Activated CD4-positive, CD25-positive, alpha-beta regulatory T cell treated with anti-CD3 and anti-CD28 coated beads, Interleukin-2, amount 50 U/mL, for 24 hours (primary cell): ENCODE results near the gene ASB14.
A peak's percentile ranks its signal among the peaks of the same experiment; 100 is the strongest.
"Not testable (repeated sequence)": the region's sequence is repeated elsewhere in the genome, so short reads cannot be mapped to it uniquely, and the experiment has no call there.

Source experiments
- ATAC-seq, 2 donors: fragments of 150-1000 bp; cut with Tn5 transposase; one replicate each; pipeline ENCODE4 v1.10.0; 2021; ENCODE audit warnings: mild to moderate bottlenecking in 1 of 2, moderate library complexity in 1 of 2

ASB14 gene

DNA sequence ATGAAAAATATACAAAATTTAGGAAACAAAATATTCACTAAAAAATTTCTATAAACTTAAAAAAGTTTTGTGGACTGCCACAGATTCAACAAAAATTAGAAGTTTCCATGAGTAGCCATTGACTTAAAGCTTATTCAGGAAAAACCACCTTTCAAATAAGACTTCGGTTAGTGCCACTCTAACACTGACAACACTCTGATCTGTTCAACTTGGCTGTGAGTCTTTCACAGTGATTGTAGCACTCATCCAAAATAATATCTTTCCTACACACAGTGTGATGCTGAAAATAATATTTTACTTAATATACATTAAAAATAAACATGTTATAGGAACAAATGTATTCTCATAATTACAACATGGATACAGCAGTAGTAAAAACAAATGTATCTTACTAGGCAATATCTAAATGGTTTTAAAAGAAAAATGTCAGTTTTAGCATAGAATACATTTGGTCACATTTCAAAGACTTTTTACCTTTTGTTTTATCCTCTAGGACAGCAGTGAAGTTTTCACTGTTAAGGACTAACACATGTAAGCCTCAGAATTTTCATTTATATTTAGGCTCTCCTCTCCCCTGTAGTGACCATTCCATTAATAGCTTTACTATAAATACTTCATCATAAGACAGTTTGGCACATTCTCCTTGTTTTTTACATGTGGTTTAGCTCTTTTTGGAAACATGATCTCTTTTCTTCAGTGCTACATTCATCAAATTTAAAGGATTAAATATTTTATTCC lies at the start of gene ASB14:
Gene ASB14 (minus strand): TSS at position 527 of the 738 bp plus-strand sequence. CDS start 652 bp downstream, outside the sequence.
- ATAC-seq: no peak

- ATAC-seq: not testable (repeated sequence)
Observed at GRCh38 chr3:57339071-57339642, 46.7 kb upstream of the ASB14 start.

DNA sequence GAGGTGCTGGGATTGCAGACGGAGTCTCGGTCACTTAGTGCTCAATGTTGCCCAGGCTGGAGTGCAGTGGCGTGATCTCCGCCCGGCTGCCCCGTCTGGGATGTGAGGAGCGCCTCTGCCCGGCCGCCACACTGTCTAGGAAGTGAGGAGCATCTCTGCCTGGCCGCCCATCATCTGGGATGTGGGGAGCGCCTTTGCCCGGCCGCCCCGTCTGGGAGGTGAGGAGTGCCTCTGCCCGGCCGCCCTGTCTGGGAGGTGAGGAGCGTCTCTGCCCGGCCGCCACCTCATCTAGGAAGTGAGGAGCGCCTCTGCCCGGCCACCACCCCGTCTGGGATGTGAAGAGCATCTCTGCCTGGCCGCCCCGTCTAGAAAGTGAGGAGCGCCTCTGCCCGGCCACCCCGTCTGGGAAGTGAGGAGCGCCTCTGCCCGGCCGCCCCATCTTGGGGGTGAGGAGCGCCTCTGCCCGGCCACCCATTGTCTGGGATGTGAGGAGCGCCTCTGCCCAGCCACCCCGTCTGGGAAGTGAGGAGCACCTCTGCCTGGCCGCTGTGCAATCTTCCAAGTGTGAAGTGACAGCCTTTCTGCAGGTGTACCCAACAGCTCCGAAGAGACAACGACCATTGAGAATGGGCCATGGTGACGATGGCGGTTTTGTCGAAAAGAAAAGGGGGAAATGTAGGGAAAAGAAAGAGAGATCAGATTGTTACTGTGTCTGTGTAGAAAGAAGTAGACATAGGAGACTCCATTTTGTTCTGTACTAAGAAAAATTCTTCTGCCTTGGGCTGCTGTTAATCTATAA lies 46.0 kb upstream of the ASB14 start:
- ATAC-seq: not testable (repeated sequence)

GRCh38 chr3:57335283-57335938 lies 42.9 kb upstream of the ASB14 start:
- ATAC-seq: no peak

GRCh38 chr3:57331078-57331610 lies 38.7 kb upstream of the ASB14 start:
- no peak for ATAC-seq

GRCh38 chr3:57326498-57326897 lies 34.0 kb upstream of the ASB14 start:
- ATAC-seq: not testable (repeated sequence)

- ATAC-seq: no peak
Observed at GRCh38 chr3:57314204-57314603, 21.7 kb upstream of the ASB14 start.

DNA sequence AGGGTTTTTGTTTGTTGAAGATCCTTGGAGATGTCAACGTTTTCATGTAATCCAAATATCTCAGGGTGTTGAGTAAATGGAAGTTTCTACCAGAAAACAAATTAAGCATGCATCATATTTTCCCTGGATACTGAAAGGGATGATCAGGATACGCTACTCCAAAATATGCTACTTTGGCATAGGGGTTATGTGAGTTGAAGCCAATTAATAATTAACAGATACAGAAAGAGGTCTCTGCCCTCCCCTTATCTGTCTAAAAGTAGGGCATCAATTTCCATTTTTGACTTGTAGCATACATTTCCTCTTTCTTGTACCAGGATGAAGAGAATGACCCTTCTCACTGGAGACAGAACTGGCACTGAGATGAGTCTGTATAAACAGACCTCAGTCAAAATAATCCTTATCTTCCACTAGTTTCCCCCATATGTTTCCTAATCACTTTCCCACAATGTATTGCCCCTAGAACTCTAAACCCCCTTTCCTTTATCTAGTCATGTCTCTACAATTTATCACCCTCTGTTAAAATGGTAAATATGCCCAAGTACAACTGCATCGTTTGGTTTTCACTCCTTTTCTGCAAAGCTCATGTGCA lies 17.4 kb upstream of the ASB14 start:
- ATAC-seq: no peak

DNA sequence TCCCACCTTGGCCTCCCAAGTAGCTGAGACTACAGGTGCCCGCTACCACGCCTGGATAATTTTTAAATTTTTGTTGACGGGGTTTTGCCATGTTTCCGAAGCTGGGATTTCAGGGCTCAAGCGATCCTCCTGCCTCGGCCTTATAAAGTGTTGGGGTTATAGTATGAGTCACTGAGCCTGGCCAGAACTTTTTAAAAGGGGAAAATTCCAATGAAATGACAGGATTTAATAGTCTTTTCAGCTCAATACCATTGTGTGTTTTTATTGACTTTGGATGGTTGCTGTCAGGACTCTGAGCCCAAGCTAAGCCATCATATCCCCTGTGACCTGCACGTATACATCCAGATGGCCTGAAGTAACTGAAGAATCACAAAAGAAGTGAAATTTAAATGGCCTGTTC lies 11.0 kb upstream of the ASB14 start:
- not testable (repeated sequence) for ATAC-seq

GRCh38 chr3:57298041-57298440 lies 5.6 kb upstream of the ASB14 start:
- ATAC-seq: peak; percentile 41 to 51

GRCh38 chr3:57292897-57293526 lies 527 bp upstream of the ASB14 start:
- ATAC-seq: no peak

DNA sequence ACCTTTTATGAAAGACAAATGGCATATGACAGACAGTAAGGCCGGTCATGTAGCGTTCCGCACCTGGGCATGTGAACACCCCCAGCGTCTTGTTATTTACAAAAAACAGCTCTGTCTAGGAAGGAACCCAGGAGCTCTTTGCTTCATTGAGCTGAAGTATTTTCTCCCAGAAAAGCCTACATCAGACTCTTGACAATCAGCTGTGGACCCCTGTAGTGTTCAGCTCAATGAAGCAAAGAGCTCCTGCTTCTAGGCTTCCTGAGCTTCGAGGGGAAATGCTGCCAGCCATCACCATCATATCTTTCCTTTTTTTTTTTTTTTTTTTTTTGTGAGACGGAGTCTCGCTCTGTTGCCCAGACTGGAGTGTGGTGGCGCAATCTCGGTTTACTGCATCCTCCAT lies 4.1 kb downstream of the ASB14 start:
- no peak for ATAC-seq

DNA sequence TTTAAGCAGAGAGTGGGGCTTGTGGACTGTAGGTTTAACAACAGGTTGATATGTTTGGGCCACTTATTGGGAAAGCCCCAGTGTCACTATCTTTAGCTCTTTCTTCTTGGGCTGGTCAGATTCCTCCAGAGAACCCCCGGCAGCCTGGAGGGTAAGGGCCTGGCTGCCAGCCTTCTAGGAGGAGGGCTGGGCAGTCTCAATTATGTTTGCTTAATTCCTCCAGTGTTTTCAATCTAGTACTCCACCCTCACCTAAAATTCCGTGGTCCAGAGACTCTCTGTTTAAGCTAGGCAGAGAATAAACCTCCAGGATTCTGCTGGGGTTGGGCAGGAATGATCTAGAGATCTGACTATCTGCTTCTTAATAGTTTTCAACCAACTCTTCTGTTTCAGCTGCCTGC lies 5.3 kb downstream of the ASB14 start:
- no peak for ATAC-seq

DNA sequence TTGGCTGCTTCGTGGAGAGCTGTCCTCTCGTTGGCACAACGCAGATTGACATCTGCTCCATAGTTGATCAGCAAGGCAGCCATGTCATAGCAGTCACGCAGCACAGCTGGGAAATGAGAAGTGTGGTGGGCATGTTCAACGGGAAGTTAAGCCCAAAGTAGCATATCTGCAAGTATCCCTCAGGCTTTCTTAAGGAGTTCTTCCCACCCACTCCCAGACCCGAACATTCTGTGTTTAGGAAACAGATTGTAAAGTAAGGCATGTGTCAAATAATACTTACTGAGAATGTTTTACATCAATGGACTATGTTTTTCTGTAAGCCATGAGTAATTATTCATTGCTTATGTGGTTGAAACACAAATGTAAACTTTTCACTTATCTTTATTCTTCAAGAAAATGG lies 9.2 kb downstream of the ASB14 start:
- no peak for ATAC-seq

DNA sequence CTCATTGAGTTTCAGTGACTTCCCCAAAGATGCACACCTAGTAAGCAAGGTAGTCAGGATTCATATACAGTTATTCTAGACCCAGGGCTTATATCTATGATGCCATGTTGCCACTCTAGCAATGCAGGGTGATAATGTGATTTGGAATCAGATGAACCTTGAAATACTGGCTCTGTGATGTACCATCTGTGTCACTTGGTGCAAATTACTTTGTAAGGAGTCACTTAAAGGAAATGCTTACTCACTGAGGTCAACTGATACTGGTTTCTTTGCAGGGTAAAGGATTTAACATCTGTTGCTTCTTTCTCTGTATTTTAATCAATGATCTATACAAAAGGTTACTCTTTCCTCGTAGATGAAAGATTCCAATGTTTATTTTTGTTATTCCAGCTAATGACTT lies 10.8 kb downstream of the ASB14 start:
- ATAC-seq: peak in 1 of 2 donors; percentile 36

DNA sequence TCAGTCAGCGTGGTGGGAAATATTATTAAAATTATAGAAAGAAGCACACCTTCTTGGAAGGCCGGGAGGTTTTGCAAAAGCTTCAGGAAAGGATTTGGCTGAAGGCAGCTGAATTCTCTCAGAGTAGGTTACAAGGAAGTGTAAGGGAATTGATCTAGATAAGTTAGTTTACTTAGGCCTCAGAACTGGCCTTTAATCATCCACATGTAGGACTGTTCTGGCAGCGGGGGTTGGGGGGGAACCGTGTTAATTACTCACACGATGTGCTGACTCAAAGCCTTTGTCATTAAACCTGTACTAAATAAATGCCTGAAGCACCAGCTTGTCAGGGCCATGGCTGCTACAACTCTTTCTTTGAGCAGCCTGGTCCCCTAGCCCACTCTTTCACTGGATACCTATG lies 12.8 kb downstream of the ASB14 start:
- no peak for ATAC-seq

- ATAC-seq: no peak
Observed at GRCh38 chr3:57278237-57278636, 14.2 kb downstream of the ASB14 start.

- ATAC-seq: peak in 1 of 2 donors; percentile 10
Observed at GRCh38 chr3:57275393-57275792, 17.1 kb downstream of the ASB14 start.

DNA sequence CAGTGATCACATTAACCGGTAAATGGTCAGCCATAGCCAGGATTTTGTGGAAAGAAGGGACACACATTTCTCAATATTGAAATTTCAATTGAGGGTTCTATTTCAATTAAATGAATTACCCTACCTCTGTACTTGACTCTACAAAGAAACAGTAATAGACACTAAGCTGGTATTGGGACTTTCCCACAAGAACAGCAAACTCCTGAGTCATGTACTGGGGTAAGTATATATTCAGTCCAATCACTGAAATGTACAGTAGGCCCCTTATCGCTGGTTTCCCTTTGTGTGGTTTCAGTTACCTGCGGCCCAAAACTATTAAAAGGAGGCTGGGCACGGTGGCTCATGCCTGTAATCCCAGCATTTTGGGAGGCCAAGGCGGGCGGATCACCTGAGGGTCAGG lies 17.6 kb downstream of the ASB14 start:
- ATAC-seq: peak; percentile 63 to 78

- ATAC-seq: no peak
Observed at GRCh38 chr3:57268416-57268815, 24.1 kb downstream of the ASB14 start.

- no peak for ATAC-seq
Observed at GRCh38 chr3:57261929-57262328, 30.6 kb downstream of the ASB14 start.

DNA sequence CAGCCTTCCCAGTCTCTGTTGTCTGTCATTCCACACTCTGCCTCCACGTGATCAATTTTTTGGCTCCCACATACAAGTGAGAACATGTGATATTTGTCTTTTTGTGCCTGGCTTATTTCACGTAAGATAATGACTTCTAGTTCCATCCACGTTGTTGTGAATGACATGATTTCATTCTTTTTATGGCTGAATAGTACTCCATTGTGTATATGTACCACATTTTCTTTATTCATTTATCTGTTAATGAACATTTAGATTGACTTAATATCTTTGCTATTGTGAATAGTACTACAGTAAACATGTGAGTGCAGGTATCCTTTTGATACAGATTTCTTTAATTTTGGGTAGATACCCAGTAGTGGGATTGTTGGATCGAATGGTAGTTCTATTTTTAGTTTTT lies 31.4 kb downstream of the ASB14 start:
- no peak for ATAC-seq
